GM12892 (cell line): ENCODE results near the gene ARFGEF3.

ENCODE experiments used
- POLR2AphosphoS5 ChIP-seq: IDR thresholded peaks from 2 replicates; pipeline ENCODE4 v1.6.1; 2011; ENCODE audit warnings: low read depth, low read length, control low read depth
- TAF1 ChIP-seq: IDR thresholded peaks from 2 replicates; pipeline ENCODE4 v1.6.1; 2011; ENCODE audit warnings: low read depth, mild to moderate bottlenecking, control low read depth, low read length, borderline replicate concordance

- no peak for TF ChIP-seq TAF1
- TF ChIP-seq POLR2AphosphoS5, result no peak
Observed at GRCh38 chr6:138211048-138211581, 49.4 kb downstream of the ARFGEF3 start.
